Measurements from ENCODE around the gene ADAMTSL2.

DNA sequence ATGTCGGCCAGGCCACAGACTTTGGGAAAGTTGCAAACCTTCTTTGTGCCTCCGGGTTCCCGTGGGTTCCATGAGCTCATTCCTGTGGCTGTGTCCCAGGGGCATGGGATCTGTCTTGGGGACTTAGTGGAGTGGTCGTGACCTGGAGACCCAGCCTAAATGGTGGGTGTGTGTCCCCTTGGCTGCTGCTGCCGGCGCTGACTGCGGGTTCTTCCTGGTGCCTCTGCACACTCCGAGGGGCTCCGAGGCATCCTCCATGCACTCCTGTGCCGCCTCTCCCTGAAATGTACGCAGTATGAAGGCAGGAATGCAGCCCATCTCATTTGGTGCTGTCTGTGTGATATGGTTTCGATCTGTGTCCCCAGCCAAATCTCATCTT, 34.6 kb upstream of the ADAMTSL2 start:
- no peak for TF ChIP-seq POLR2A (IDR thresholded peaks at IDR 0.05)
- TF ChIP-seq, protein P1, sequence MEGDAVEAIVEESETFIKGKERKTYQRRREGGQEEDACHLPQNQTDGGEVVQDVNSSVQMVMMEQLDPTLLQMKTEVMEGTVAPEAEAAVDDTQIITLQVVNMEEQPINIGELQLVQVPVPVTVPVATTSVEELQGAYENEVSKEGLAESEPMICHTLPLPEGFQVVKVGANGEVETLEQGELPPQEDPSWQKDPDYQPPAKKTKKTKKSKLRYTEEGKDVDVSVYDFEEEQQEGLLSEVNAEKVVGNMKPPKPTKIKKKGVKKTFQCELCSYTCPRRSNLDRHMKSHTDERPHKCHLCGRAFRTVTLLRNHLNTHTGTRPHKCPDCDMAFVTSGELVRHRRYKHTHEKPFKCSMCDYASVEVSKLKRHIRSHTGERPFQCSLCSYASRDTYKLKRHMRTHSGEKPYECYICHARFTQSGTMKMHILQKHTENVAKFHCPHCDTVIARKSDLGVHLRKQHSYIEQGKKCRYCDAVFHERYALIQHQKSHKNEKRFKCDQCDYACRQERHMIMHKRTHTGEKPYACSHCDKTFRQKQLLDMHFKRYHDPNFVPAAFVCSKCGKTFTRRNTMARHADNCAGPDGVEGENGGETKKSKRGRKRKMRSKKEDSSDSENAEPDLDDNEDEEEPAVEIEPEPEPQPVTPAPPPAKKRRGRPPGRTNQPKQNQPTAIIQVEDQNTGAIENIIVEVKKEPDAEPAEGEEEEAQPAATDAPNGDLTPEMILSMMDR (IDR thresholded peaks at IDR 0.05): no peak

Measured in tibial nerve (tissue), 3 donors.